Midbrain (tissue), 1 donor: ENCODE measurements around the gene AGPS.
A peak's percentile ranks its signal among the peaks of the same experiment; 100 is the strongest.

Experiments
- DNase-seq: peaks from one replicate; lab custom pipeline; 2025; lab: John Stamatoyannopoulos, UW

Gene AGPS

GRCh38 chr2:177551989-177552421 is 159.4 kb downstream of the AGPS start:
- no peak for DNase-seq

- DNase-seq: peak; percentile 87
These were observed 160.0 kb downstream of the AGPS start for GRCh38 chr2:177552422-177553175.

DNA sequence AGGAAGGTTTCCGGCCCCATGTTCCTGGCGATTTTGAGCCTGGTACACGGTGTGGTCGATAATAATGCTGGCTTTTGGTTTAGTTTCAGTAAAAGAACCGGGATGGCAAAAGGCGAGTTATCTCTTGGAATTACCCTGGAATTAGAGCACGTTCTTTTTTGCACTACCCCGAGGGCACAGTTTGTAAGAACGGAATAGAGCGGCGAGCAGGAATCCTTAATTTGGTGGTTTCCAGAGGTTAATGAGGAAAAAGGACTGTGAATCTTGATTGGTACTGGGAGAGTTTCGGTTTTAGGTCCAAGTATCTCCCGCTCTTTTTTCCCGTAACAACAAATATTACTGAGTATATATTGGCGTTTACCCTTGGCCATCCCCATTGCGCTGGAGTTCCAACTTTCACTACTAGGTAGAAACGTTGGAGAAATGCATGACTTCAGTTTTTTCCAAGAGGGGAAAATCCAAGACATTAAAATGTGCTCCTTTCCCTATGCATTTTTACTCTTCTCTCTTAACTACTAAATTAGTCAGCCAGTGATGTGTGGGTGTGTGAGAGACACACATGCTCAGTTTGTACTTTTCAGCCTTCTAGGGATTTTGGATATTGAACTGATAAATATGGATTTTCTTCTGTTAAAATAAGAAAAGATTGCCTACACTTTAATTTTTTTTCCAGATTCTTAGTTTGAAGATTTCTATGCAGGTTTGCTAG is 160.8 kb downstream of the AGPS start:
- DNase-seq: peak; percentile 72

DNA sequence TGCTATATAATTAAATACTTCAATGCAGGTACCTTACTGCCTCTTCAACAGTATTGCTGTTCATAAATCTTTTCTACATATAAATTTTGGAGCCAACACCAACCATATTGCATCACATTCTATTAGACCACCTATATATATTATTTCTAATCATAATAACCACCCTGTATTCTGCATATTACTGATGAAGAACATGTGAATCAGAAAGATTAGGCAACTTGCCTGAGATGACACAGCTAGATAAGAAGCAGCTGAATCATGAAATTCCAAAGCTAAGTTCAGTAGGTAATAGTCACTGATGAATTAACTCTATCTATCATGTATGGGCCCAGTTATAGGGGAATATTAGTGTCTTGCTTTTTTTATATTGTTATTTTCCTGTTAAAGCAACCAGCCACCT is 161.8 kb downstream of the AGPS start:
- no peak for DNase-seq

DNA sequence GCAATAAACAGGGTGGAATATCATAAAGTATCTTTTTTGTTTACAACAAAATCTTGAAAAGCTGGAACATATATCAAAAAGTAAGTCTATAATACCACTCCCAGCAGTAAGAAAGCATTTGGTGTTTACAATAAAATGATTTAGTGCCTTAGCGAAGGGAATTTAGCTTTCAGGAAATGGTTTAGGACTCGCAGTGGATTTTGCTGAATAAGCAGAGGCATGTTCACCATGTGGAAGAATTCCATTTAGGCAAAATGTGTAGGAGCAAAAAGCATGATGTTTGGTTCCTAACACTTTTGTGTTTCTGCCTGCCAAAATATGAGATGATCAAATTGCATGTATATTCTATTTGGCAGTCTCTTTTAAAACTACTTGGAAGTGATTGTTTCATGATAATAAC is 163.6 kb downstream of the AGPS start:
- no peak for DNase-seq

- DNase-seq: no peak
These were observed 165.2 kb downstream of the AGPS start for GRCh38 chr2:177557794-177558193.

DNA sequence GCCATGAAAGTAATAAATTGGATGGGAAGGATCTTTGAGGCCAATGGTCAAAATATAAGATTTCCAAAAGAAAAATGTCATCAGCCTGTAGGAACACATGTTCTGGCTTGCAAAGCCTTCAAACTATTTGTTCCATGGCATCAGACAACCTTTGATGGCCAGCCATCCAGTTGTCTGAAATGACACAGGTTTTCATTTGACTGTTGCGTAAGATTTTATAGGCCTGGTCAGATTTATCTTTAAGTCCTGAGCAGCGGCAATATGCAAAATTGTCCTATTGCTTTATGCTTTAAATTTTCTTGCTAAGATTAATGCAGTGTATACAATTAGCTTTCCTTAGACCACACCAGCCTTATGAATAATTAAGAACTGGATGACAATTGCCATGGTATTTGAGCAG is 167.1 kb downstream of the AGPS start:
- DNase-seq: no peak

DNA sequence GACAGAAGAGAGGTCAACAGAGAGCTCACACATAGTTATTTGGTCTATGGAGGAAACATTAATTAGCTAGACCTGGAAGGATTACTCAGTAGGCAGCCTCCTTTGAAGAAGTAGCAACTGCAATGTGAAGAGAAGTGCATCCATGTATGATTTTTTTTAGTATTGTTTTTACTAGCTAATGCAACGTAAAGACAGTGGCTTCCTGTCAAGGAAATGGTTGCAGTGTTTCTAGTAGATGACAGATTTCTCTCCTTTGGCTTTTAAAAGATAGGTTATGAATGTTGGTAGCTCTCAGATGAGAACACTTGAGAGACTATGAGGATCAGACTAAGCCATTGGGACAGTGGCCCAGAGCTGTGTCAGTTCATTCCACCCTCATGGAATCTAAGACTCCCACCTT is 175.8 kb downstream of the AGPS start:
- no peak for DNase-seq

- DNase-seq: no peak
These were observed 176.3 kb downstream of the AGPS start for GRCh38 chr2:177568893-177569292.

DNA sequence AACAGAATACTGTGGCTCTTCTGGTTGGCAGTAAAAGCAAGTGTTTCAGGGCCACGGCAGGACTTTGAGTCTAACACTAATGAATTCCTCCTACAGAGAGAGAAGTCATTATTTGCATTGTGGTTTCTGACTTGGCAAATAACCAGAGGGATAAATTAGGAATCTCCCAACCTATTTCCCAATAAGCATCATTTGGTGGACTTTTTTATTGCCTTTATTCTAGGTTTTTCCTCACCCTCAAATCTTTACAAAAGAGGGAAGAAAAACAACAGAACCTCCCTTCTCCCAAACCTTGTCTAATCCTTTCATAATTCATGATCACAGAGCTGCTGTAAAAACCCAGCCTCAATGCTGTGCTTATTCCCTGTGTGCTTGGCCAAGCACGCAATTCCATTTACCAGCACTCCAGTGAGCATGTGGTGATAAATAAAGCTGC is 179.7 kb downstream of the AGPS start:
- no peak for DNase-seq

- DNase-seq: no peak
These were observed 180.5 kb downstream of the AGPS start for GRCh38 chr2:177573120-177573519.

DNA sequence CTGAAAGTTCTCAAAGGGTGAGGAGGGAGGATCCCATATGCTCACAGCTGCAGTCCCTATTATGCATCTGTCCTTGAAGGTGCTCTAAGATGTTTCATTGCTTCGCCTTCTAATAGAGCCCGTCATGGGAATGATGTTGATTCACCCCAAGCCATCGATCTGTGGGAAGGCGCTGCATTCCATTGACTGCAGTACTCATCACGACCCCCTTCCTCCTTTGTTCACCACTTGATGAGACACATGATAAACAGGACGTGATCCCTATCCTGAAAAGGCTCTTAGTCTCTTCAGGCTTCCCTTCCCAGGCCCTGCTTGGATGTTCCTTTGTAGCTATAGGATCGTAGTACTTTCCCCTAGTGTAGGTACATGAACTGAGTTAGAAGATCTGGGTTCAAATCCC is 181.8 kb downstream of the AGPS start:
- DNase-seq: no peak

DNA sequence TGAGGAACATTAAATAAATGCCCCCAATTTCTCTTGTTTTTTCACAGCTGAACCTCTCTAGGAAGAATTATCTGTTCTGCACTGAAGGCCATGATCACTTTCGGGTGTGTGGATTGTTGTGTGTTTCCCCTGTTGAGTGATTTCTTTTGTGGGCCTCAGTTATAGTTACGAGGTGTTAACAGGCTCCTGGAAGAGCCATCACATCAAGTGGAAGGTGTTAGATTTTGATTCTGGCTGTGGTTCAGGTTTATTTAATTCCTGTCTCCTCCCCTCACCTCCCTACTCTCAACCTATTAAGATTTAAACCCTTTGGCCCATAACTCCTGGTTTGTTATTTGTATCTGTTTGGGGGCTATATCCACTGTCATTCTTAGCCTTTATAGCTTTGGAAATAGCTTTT is 182.8 kb downstream of the AGPS start:
- no peak for DNase-seq

- no peak for DNase-seq
These were observed 184.5 kb downstream of the AGPS start for GRCh38 chr2:177577075-177577474.

DNA sequence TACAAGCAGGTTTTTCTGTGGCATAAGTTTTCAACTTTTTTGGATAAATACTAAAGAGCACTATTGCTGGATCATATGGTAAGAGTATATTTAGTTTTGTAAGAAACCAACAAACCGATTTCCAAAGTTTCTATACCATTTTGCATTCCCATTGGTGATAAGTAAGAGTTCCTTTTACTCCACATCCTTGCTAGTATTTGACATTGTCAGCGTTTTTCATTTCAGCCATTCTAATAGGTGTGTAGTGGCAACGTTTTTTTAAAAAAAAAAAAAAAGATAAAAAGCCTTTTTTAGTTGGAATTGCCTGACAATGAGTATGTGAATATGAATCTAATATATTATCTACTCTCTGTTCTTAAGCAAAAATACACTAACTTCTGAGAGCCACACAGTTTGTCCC is 185.9 kb downstream of the AGPS start:
- DNase-seq: no peak

DNA sequence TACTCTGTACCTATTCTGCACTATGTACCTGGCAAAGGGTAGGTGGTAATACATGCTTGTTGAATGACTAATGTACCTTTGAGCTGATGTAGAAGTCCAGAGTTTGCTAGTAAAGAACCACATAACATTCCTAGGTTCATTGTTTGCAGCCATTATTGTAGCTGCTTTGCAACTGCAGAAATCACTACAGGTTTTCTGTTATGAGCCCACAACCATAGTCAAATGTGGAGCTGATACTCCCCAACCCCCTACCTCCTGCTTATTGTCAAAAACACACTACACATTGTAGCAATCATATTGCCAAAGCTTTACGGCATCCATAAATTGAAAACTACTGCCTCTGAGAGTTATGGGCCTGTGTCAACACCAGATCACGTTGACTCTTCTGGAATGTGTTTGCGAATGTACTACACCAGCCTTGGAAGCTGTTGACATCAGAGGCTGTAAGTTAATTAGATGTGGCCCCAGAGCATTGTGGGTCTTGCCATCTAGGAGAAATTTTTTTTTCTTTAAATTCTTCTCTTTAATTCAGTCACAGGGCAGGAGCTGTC is 187.0 kb downstream of the AGPS start:
- no peak for DNase-seq

GRCh38 chr2:177582000-177582399 is 189.4 kb downstream of the AGPS start:
- DNase-seq: no peak

DNA sequence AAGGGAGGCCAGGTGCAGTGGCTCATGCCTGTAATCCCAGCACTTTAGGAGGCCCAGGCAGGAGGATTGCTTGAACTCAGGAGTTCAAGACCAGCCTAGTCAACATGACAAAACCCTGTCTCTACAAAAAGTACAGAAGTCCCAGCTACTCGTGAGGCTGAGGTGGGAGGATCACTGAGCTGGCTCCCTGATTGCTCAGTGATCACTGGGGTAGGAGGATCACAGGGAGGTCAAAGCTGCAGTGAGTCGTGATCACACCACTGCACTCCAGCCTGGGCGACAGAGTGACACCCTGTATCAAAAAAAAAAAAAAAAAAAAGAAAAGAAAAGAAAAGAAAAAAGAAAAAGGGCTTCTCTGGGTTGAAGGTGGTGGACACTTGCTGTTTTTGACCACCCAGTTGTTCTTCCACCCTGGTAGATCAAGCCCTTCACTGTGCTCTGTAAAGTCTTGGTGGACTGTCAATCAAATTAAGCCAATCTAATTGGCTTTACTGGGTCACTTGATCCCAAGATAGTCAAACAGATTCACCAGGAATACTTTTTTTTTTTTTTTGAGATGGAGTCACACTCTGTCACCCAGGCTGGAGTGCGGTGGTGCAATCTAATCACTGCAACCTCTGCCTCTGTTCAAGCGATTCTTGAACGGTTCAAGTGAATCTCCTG is 191.6 kb downstream of the AGPS start:
- DNase-seq: no peak

DNA sequence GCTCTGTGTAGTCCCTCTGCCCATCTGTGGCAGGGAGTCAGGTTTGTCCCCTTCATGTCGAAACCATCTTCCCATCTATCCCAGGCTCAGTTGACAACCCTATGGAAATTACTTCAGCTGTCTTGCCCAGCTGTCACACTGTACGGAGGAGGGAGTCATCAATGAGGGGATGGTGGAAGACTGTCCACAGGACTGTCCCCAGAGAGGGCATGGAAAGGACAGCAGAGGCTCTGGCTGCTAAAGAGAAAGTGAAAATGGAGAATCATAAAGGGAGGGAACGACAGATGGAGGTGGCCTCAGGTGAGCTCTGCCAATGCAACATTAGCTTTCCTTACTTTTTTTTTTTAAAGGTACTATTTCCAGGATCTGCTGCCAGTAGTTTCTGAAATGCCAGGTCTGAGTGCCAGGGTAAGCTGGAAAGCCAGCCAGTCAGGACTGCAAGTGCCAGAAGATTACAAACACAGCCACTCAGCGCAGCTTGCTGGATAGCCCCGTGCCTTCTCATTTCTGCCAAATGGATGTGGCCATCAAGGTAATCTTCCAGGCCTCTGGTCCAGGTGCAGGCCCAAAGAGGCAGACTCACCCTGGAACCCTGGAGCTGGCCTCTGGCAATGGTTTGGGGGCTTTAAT is 192.8 kb downstream of the AGPS start:
- DNase-seq: no peak

- DNase-seq: no peak
These were observed 193.6 kb downstream of the AGPS start for GRCh38 chr2:177586154-177586553.

DNA sequence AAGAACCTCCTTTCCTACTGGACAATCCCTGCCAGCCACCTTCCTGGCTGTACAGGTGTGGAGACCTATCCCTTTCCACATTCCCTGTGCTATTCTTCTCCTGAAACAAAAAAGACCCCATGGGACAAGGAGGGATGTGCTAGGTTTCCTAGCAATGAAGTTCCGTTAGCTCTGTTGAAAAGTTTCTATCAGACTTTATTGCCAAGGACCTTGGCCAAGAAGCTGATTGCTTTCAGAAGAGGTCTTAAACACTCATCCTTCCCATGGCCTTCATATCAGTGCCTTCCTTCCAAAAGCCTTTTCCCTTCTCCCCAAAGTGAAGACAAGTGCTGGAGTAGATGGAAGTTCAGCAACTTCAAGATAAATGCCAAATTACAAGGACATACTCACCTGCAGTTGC is 194.8 kb downstream of the AGPS start:
- DNase-seq: no peak

GRCh38 chr2:177588671-177589070 is 196.1 kb downstream of the AGPS start:
- DNase-seq: no peak
